ENCODE measurements around the gene PRC1. TPM values are rescaled to one million over a fixed set of nuclear protein-coding genes. Genes with fewer than 3 reads are reported as not detected.

The PRC1 gene
- total and polyA plus RNA-seq, 3 donors from 2014 or later: 74.3 to 111 (median 104) TPM

DNA sequence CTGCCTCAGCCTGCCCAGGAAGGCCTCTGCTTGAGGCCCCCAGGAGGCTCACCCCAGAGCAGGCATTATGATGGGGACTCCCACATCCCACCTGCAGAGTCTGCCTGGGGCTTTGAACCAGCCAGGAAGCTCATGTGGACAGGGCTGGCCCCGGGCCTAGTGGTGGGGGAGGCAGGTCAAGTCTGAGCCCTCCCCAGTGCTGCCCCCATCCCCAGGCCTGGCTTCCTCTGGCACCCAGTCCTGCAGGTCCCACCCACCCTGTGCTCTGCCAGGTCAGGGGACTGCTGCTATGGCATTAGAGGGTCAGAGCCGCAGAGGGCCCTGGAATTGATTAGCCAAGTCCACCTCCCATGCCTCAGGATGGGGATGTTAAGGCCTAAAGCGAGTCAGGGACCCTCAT is 45.7 kb upstream of the PRC1 start:
- WGBS, 2 donors: 76% methylated on average over 3 of the region's 3 CpGs; no CpG with 5 or more reads in 1 of the 2 donors
- intact Hi-C loops (cut with DNase I; ENCODE audit: low total_unique reads): no loop called here
- H3K9me3 ChIP-seq: no peaks in the 10 kb centered on the region
- H3K4me3 ChIP-seq: no peak overlapping the region
- no peaks in the 10 kb centered on the region for H3K4me1 ChIP-seq
- no peak for DNase-seq
- no peaks in the 10 kb centered on the region for H3K27me3 ChIP-seq
- H3K27ac ChIP-seq: no peak overlapping the region
- TF ChIP-seq POLR2A (IDR thresholded peaks at IDR 0.05): no peak
- TF ChIP-seq CTCF (IDR thresholded peaks at IDR 0.05): no peak
- H3K36me3 ChIP-seq (ENCODE audit: low read depth, missing control alignments): no peaks in the 10 kb centered on the region

- no peak overlapping the region for H3K4me3 ChIP-seq
- no peaks in the 10 kb centered on the region for H3K36me3 ChIP-seq (ENCODE audit: low read depth, missing control alignments)
- H3K9me3 ChIP-seq: no peaks in the 10 kb centered on the region
- intact Hi-C loops (cut with DNase I; ENCODE audit: low total_unique reads): no loop called here
- H3K27me3 ChIP-seq: no peaks in the 10 kb centered on the region
- no peaks in the 10 kb centered on the region for H3K4me1 ChIP-seq
- WGBS, 2 donors: 44 to 48% methylated on average over 7 to 10 of the region's 12 CpGs
- H3K27ac ChIP-seq: no peak overlapping the region
- TF ChIP-seq POLR2A (IDR thresholded peaks at IDR 0.05): no peak
- TF ChIP-seq CTCF (IDR thresholded peaks at IDR 0.05): peak in 2 of 3 experiments; percentile 43 to 51
- DNase-seq: peak; percentile 67
These were observed 38.8 kb upstream of the PRC1 start for GRCh38 chr15:91032919-91033803.

- H3K27ac ChIP-seq: no peak overlapping the region
- TF ChIP-seq CTCF (IDR thresholded peaks at IDR 0.05) (no peak), POLR2A (IDR thresholded peaks at IDR 0.05) (no peak)
- H3K36me3 ChIP-seq (ENCODE audit: low read depth, missing control alignments): no peaks in the 10 kb centered on the region
- H3K9me3 ChIP-seq: no peaks in the 10 kb centered on the region
- no peaks in the 10 kb centered on the region for H3K4me1 ChIP-seq
- H3K4me3 ChIP-seq: no peak overlapping the region
- 71 to 78% methylated on average over 10 of the region's 10 CpGs for WGBS, 2 donors
- intact Hi-C loops (cut with DNase I; ENCODE audit: low total_unique reads): no loop called here
- no peaks in the 10 kb centered on the region for H3K27me3 ChIP-seq
- DNase-seq: no peak
These were observed 37.5 kb upstream of the PRC1 start for GRCh38 chr15:91031796-91032195.

- 62 to 86% methylated on average over 1 of the region's 1 CpG for WGBS, 2 donors
- no peak for DNase-seq
- no peak for TF ChIP-seq CTCF (IDR thresholded peaks at IDR 0.05)
- no peak for TF ChIP-seq POLR2A (IDR thresholded peaks at IDR 0.05)
- H3K4me1 ChIP-seq: no peaks in the 10 kb centered on the region
- no peaks in the 10 kb centered on the region for H3K27me3 ChIP-seq
- no peaks in the 10 kb centered on the region for H3K9me3 ChIP-seq
- H3K4me3 ChIP-seq: no peak overlapping the region
- intact Hi-C loops (cut with DNase I; ENCODE audit: low total_unique reads): no loop called here
- H3K27ac ChIP-seq: no peak overlapping the region
- H3K36me3 ChIP-seq (ENCODE audit: low read depth, missing control alignments): no peaks in the 10 kb centered on the region
These were observed 33.3 kb upstream of the PRC1 start for GRCh38 chr15:91027677-91028076.

DNA sequence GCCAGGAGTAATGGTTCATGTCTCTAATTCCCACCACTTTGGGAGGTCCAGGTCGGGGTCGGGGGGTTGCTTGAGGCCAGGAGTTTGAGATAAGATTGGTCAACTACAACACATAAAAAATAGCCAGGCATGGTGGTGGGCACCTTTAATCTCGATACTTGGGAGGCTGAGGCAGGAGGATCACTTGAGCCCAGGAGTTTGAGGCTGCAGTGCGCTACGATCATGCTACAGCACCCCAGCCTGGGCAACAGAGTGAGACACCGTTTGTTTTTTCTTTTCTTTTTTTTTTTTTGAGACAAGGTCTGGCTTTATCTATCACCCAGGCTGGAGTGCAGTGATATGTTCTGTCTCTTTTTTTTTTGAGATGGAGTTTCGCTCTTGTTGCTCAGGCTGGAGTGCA is 29.4 kb upstream of the PRC1 start:
- Histone ChIP-seq H3K27me3 (no peaks in the 10 kb centered on the region), H3K36me3 (ENCODE audit: low read depth, missing control alignments) (no peaks in the 10 kb centered on the region), H3K27ac (no peak overlapping the region), H3K4me3 (no peak overlapping the region), H3K4me1 (peaks cover 12% of the 10 kb centered on the region), H3K9me3 (no peaks in the 10 kb centered on the region)
- intact Hi-C loops (cut with DNase I; ENCODE audit: low total_unique reads): no loop called here
- TF ChIP-seq POLR2A (IDR thresholded peaks at IDR 0.05): no peak
- no peak for TF ChIP-seq CTCF (IDR thresholded peaks at IDR 0.05)
- DNase-seq: no peak
- WGBS, 2 donors: 87 to 89% methylated on average over 7 of the region's 7 CpGs

All from testis (tissue), 3 donors.